Measurements from ENCODE around the gene PGC.
A peak's percentile ranks its signal among the peaks of the same experiment; 100 is the strongest.

PGC gene

DNA sequence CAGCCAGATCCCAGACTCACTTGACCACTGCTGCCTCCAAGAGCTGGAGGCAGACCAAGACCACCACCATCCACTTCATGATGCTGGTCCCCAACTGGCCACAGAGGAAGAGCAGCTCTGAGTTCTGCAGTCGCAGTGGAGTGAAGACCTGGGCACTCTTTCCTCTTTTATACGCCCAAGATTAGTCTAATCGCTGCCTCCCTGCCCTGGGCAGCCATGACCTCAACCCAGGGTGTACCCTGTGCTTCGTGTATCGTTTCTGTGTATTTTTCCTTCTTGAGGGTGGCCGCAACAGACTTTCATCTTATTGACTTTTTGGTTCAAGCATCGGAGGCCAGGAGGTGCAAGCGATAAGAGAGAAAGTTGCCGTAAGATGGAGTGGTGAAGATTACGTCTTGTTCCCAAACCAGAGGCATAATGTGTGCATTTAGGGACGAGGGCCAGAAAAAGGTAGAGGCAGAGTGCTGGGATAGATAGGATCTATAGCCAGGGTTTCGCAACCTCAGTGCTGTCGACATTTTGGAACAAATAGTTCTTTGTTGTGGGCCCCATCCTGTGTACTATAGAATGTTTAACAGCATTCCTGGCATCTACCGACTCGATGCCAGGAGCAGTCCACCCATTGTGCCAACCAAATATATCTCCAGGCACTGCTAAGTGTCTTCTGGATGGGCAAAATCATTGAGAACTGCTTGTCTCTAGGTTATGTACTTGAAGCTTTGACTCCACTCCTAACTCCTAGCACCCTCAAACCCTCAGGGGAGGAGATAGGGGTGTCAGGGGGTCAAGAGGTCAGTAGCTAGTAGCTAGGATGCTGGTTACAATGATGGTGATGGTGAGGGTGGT, at the start of gene PGC:
Gene PGC, minus strand, starts transcription at position 142 of the 846 bp plus-strand sequence. Its CDS starts 63 bp downstream, at position 79.
- DNase-seq (ENCODE audit: low read depth in 2 of 2), result no peak

GRCh38 chr6:41796474-41796873, 49.3 kb upstream of the PGC start:
- no peak for DNase-seq (ENCODE audit: low read depth in 2 of 2)

GRCh38 chr6:41791984-41792383, 44.8 kb upstream of the PGC start:
- DNase-seq (ENCODE audit: low read depth in 2 of 2), result no peak

DNA sequence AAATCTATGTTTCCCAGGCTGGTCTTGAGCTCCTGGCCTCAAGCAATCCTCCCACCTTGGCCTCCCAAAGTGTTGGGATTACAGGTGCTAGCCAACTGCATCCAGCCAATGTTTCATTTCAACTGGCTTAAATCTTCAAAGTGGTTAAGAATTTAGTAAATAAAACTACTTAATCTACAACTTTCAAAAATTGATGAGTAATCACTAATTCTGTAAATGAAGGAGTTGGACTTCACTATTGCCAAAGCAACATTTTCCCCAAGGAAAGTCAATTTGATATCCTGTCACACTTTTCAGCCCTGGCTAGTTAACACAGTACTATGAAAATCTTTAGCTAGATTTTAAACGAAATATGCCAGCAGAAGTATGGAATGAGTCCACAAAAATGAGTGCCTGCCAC, 44.1 kb upstream of the PGC start:
- no peak for DNase-seq (ENCODE audit: low read depth in 2 of 2)

GRCh38 chr6:41790045-41790444, 42.8 kb upstream of the PGC start:
- no peak for DNase-seq (ENCODE audit: low read depth in 2 of 2)

DNA sequence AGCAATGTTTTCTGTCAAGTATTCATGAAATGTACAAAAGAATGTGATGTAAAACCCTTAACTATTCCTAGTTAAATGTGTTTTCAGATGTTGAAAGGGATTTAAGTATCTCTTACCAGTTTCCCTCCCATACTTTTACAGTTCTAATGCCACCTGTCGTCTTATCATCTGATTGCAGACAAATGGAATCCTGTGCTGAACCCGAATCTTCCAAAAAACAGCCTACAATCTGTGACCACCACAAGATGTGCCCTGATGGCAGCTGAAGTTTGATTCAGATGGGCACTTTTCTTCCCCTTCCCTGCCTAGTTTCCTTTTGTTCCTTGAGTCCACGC, 42.2 kb upstream of the PGC start:
- no peak for DNase-seq (ENCODE audit: low read depth in 2 of 2)

DNA sequence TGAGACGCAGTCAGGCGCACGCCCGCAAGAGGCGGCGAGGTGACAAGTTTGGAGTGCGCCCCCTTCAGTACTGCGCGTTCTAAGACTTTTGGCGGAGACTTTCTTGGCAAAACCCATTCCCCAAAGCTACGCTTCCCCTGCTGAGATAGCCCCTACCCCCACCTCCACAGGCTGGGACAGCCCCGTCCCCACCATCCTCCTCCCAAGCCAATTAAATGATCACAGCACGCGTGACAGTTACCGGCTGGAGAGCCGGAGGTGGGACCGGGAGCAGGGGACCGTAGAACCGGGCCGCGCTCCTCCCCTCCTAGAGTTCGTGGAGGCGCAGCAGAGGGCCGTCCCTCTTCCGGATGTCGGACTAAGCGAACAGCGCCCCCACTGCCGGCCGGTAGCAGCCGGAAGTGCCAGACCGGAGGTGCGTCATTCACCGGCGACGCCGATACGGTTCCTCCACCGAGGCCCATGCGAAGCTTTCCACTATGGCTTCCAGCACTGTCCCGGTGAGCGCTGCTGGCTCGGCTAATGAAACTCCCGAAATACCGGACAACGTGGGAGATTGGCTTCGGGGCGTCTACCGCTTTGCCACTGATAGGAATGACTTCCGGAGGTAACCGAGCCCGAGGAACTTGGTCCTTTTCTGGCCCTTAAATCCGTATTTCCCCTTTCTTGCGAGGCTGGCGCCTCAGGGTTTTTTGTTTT, 40.2 kb upstream of the PGC start, which contains the start of gene TOMM6:
Gene TOMM6, plus strand, starts transcription at position 476 of the 699 bp plus-strand sequence. Its CDS starts 4 bp downstream, at position 480.
- peak; percentile 92 to 94 for DNase-seq (ENCODE audit: low read depth in 2 of 2)

DNA sequence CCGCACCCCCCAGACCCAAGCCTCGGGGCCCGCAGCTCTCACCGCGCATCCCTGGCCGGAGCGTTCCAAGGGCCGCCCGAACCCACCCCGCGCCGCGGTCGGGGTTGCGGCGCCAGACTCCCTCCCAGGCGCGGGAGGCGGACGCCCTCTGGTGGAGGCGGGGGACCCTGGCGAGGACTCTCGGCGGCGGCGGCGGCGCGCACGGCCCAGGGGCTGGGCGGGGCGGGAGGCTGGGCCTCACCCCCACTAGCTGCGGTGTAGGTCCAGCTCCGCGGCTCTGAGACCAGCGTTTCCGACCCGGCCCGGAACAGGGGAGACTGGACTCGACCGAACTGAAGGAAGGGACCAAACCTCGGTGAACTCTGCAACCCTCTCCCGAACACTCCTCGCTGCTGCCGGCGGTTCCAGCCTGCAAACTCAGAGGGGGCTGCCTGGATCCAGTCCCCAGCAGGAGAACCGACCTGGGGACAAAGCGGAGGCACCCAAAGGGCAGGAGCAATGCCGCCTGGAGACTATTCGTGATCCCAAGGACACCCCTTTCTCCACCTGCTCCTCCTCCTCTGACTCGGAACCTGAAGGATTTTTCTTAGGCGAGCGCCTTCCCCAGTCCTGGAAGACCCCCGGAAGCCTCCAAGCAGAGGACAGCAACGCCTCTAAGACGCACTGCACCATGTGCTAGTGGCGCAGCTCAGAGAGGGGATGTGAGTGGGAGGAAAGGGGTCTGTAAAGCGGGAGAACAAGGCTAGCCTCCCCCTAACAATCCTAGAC, 39.4 kb upstream of the PGC start:
- peak; percentile 86 to 89 for DNase-seq (ENCODE audit: low read depth in 2 of 2)

- no peak for DNase-seq (ENCODE audit: low read depth in 2 of 2)
Measured at GRCh38 chr6:41785689-41786450, 38.7 kb upstream of the PGC start.

- DNase-seq (ENCODE audit: low read depth in 2 of 2), result no peak
Measured at GRCh38 chr6:41785254-41785653, 38.1 kb upstream of the PGC start.

DNA sequence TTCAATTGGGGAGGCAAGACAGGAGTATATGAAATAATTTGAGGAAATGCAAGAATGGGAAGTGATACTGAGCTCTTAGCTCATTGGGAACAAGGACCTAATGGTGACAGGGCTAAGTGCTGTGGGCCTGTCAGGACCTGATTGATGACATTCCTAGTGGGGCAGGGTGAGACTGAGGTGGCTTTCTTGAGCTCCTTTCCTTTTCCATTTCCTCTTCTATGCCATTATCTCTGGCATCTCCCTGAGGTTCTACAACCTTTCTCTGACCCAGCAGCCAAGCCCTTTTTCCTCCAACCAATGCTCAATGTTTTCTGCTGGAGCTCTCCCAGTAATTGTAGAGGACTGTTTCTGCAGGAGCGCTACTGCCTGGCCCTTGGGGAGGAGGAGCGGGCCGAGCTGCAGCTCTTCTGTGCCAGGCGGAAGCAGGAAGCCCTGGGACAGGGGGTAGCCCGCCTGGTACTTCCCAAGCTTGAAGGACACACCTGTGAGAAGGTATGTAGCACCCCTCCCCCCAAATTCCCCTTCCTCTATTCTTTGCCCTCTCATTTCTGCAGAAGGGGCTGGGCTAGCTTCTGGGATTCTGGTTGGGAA, 37.5 kb upstream of the PGC start:
- DNase-seq (ENCODE audit: low read depth in 2 of 2), result no peak

- no peak for DNase-seq (ENCODE audit: low read depth in 2 of 2)
Measured at GRCh38 chr6:41783106-41783780, 36.0 kb upstream of the PGC start.

DNA sequence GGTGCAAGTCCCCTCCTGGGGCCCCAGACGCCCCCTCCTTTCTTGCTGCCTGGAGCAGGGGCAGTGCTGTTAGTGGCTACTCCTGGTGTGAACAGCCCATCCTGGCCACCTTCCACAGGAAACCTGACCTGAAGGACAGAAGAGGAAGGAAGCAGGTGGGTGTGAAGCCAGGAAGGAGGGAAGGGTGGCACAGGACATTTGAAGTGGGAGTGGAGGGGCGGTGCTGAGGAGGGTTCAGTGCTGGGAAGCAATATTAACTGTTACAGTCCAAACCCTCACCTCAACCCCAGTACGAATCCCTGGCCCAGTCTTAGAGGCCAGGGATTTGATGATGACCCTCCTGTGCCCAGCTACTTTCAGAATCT, 34.2 kb upstream of the PGC start:
- no peak for DNase-seq (ENCODE audit: low read depth in 2 of 2)

GRCh38 chr6:41780551-41781365, 33.6 kb upstream of the PGC start, which contains the start of gene PRICKLE4:
Gene PRICKLE4, plus strand, starts transcription at chr6:41780782. Its CDS starts 2,692 bp downstream, at chr6:41783474.
- no peak for DNase-seq (ENCODE audit: low read depth in 2 of 2)

DNA sequence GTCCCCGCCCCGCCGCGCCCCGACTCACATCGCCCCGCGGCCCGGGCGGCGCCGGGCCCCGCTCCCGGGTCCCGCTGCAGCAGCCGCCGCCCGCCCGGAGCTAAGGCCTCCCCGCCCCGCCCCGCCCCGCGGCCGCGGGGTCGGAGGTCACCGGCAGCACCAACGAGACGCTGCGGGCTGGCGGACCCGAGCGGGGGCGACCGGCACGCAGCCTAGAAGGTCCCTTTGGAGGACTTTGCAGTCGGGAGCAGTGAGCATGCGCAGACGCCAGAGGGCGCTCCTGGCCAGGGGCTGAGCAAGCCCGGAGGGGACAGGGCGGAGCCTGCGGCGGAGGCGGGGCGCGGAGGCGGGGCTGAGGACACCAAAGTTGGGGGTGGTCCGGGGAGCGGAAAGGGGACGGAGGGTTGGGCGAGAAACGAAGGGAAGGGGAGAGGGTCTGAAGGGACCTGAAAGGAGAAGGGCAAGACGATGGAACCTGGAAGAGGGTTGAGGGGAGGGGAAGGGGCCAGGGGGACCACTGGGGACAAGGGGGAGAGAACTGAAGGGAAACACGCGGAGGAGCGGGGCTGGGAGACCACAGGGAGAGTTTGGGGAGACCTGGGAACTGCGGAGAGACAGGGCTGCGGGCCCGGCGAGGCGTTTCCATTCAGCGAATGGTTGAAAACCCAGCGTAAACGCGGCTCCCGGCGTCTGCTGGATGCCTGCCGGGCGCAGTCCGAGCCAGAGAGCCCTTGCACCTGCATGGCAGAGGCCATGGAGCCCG, 32.8 kb upstream of the PGC start, which contains the start of gene FRS3:
Gene FRS3, minus strand, starts transcription at position 113 of the 763 bp plus-strand sequence. CDS start 2,913 bp downstream, outside the sequence.
- peak; percentile 100 for DNase-seq (ENCODE audit: low read depth in 2 of 2)

GRCh38 chr6:41779336-41779735, 32.1 kb upstream of the PGC start:
- DNase-seq (ENCODE audit: low read depth in 2 of 2), result no peak

- no peak for DNase-seq (ENCODE audit: low read depth in 2 of 2)
Measured at GRCh38 chr6:41778895-41779294, 31.7 kb upstream of the PGC start.

DNA sequence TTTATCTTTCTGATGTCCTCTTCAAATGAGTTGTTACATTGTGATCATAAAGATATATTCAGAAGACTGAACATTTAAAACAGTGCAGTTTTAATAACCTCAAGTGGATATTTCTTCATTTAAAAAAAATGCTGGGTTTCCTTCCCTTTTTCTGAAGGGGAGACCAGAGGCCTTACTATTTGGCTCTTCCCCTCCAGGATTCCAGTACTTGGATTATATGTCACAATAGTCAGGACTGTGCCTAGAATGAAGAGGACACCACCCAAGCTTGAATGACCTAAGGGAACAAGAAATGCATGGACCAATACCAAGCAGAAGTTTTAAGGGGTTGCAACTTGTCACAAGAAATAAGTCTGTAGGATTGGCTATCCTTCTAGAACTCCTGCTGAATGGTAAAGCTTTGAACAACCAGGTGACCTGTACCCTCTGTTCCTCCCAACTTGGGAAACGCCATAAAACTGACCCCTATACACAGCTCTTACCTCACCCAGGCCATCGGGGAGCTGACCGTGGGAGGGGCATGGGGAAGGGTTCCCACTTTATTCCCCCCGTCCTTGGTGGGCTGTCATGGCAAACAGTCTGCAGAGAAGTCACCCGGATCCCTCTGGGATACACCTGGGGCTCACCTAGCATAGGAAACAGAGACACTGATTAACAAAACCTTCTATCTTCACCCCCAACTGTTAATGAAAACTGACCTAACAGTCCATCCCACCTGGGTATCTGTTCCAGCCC, 30.5 kb upstream of the PGC start:
- no peak for DNase-seq (ENCODE audit: low read depth in 2 of 2)
